H54 (cell line): ENCODE data around the gene GMFB.
"Not testable (repeated sequence)": the region's sequence is repeated elsewhere in the genome, so short reads cannot be mapped to it uniquely, and the experiment has no call there.

ENCODE experiments used
- DNase-seq: peaks from one replicate; pipeline ENCODE4 v3.0.0; 2011; ENCODE audit warnings: low spot score, mixed read lengths; ENCODE audit not compliant: insufficient read length
- FAIRE-seq: peaks from 3 replicates; lab custom pipeline; 2011; peaks lifted over from hg19 to GRCh38; lab: Jason Lieb, UNC
- POLR2A ChIP-seq: IDR thresholded peaks from 2 replicates; pipeline ENCODE4 v1.6.1; 2011; ENCODE audit warnings: low read depth, mild to moderate bottlenecking, low read length

GMFB gene

DNA sequence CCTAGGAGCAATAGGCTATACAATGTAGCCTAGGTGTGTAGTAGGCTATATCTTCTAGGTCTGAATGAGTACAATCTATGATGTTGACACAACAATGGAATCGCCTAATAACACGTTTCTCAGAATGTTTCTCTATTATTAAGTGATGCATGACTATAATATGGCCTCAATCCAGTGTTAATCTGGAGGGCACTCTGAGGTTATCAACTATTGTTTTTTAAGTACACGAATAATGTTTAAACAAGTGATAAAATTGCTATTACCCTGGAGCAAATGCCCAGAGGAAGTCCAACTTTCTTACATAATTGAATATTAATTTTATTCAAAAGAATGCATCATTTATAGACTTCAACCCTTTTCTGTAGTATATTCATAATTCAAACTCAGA lies 31.2 kb downstream of the GMFB start:
- DNase-seq = no peak
- FAIRE-seq = no peak
- TF ChIP-seq POLR2A = no peak

DNA sequence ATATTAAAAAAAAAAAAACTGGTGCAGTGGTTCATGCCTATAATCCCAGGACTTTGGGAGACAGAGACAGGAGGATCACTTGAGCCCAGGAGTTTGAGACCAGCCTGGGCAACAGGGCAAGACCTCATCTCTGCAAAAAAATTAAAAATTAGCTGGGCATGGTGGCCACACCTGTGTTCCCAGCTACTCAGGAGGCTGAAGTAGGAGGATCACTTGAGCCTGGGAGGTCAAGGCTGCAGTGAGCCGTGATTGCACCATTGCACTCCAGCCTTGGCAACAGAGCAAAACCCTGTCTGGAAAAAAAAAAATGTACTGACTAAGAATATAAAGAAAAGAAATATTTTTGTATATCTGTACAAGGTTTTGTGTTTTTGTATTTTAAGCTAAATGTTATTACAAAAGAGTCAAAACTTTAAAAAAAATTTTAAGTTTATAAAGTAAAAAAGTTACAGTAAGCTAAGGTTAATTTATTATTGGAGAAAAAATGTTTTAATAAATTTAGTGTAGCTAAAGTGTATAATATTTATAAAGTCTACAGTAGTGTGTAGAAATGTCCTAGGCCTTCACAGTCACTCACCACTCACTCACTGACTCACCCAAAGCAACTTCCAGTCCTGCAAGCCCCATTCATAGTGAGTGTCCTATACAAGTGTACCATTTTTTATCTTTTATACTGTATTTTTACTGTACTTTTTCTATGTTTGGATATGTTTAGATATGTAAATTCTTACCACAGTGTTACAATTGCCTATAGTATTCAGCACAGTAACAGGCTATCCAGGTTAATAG lies 31.8 kb downstream of the GMFB start:
- FAIRE-seq, DNase-seq: not testable (repeated sequence)

DNA sequence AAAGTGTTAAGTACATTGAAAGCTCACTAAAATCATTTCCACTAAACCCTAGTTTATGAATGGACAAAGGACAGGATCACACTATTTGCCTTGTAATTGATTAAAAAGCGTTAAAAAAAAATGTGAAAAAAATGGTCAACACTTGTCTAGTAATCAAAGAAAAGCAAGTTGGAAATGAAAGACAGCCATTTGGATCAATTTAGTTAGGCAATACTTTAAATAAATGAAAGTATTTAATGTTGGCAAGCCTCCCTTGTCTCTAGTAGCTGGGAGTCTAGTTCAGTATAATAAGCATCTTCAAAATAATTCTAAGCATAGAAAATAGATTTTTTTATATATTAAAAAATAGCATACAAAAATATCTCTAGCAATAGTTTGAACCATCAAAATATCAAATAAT lies 33.4 kb downstream of the GMFB start:
- DNase-seq = no peak
- FAIRE-seq = no peak
- TF ChIP-seq POLR2A = no peak

- not testable (repeated sequence) for DNase-seq, FAIRE-seq
Measured at GRCh38 chr14:54453990-54454389, 34.8 kb downstream of the GMFB start.

DNA sequence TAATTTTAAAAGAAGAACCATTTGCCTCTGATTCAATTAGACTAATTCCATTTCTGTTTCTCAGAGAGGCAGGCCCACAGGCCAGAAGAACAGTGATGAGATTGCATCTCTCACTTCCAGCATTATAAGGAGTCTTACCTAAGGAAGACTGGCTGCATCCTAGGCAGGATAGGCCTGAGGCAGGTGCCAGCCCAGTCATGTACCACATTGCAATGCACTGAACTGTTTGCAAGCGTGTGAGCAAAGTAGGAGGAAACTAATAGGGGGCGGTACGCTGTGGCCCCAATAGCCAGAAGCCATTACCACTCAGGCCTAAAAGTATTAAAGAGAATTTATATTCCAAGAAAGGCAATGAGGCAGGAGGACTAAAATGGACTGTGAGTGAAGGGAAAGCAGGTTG lies 35.5 kb downstream of the GMFB start:
- TF ChIP-seq POLR2A = no peak
- FAIRE-seq (no peak), DNase-seq (no peak)

GRCh38 chr14:54451961-54452360 lies 36.8 kb downstream of the GMFB start:
- DNase-seq (no peak), FAIRE-seq (no peak)
- TF ChIP-seq POLR2A = no peak

DNA sequence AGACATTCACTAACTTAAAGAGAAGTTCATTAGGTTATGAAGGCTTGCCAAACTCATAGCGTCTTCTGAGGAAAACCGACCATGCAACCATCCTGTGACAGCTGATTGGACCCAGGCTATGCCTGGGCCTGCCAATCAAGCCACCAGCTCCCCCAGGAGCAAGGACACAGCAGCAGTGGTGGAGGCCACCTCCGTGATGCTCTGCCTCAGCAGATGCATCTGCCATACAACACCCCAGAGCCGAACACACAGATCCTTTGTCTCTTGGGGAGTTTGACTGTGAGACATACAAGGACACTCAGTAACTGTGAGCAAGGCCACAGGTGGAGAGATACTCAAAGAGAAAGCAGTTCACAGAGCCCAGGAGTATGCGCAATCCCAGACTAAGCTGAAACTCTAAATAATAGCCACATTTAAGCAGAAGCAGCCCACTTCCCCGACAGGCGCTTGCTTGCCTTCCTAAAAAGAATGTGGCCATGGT lies 37.6 kb downstream of the GMFB start:
- no peak for FAIRE-seq

DNA sequence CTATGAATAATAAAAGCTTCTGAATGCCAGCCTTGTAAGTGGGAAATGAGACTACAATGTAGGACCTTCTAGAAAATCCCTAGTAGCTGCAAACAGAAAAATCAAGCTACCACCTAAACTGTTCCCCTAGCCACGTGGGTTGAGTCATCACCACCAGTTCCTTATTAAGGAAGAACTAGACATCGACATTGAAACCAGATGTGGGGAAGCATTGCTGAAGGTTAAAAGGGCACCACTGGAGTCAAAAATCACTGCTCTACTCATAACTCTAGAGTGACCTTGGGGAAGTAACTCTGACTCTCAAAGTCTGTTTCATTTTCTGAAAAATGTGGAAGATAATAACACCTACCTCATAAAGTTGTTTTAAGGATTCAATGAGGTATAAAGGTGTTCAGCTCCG lies 38.2 kb downstream of the GMFB start:
- FAIRE-seq (no peak), DNase-seq (no peak)
- no peak for TF ChIP-seq POLR2A

More for the DNA sequence above, 37.6 kb downstream of the GMFB start:
- TF ChIP-seq POLR2A = no peak
- DNase-seq = no peak

- DNase-seq (no peak), FAIRE-seq (no peak)
- no peak for TF ChIP-seq POLR2A
Measured at GRCh38 chr14:54447231-54447692, 41.5 kb downstream of the GMFB start.

DNA sequence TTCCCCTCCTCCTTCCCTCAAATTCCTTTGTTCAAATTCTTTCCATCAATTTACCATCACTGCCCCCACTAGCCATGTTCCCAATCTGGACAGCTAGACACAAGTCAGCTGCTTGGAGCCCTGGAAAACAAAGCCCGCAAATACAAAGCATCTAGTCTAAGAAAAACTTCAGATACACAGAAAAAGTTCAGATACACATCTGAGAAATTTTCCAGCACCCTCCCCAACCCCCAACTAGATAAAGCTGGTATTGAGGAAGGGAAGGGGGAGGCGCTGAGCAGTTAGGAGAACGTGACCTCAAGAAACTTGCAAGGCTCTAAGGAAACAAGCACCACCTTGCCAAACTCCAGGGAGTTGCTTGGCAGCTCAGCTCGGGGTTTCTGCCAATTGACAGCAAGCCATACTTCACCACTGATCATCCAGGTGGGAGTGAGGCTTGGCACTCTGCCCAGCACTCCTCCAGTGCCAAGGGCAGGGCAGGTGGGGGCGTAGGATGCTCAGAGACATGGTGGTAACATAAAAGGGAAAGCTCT lies 42.6 kb downstream of the GMFB start:
- DNase-seq (no peak), FAIRE-seq (no peak)
- TF ChIP-seq POLR2A = no peak

- no peak for DNase-seq
- no peak for TF ChIP-seq POLR2A
- FAIRE-seq = no peak
Measured at GRCh38 chr14:54444681-54445080, 44.1 kb downstream of the GMFB start.

GRCh38 chr14:54443981-54444380 lies 44.8 kb downstream of the GMFB start:
- DNase-seq = no peak
- TF ChIP-seq POLR2A = no peak
- FAIRE-seq = no peak

DNA sequence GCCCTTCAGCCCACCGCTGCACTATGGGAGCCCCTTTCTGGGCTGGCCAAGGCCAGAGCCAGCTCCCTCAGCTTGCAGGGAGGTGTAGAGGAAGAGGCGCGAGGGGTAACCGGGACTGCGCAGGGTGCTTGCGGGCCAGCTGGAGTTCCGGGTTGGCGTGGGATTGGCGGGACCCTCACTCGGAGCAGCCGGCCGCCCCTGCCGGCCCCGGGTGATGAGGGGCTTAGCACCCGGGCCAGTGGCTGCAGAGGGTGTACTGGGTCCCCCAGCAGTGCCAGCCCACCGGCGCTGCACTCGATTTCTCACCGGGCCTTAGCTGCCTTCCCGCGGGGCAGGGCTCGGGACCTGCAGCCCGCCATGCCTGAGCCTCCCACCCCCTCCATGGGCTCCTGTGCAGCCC lies 45.8 kb downstream of the GMFB start:
- DNase-seq, FAIRE-seq: not testable (repeated sequence)

- DNase-seq = peak; percentile 86
- peak; percentile 75 for FAIRE-seq
- peak; percentile 85 for TF ChIP-seq POLR2A
Measured at GRCh38 chr14:54440873-54441868, 47.6 kb downstream of the GMFB start, which contains the start of gene CNIH1. Gene CNIH1, minus strand, starts transcription at chr14:54441374. Its CDS starts 47 bp downstream, at chr14:54441327.
